Neural cell (in vitro differentiated cells): ENCODE measurements around the gene MAP4K4. TPM values are rescaled to one million over a fixed set of nuclear protein-coding genes. Genes with fewer than 3 reads are reported as not detected.

ENCODE experiments used
- H2AFZ ChIP-seq: fragments of 200-600, 300-800 bp; sonication (generic), shearing (Covaris generic); 2 replicates; pipeline ENCODE4 v1.6.0; 2014; ENCODE audit warnings: low read depth, mild to moderate bottlenecking, antibody characterized with exemption, low read length, moderate library complexity
- H3F3A ChIP-seq: fragments of 200-600 bp; shearing (Covaris generic); 2 replicates; pipeline ENCODE4 v1.6.1; 2016; ENCODE audit warnings: mild to moderate bottlenecking, moderate library complexity, mixed read lengths, antibody characterized with exemption, low read length; ENCODE audit not compliant: insufficient read depth, poor library complexity, severe bottlenecking
- H3K27ac ChIP-seq: fragments of 200-600, 300-800 bp; sonication (generic), shearing (Covaris generic); 2 replicates; pipeline ENCODE4 v1.5.1; 2014; ENCODE audit warnings: mild to moderate bottlenecking, low read length, moderate library complexity
- H3K27me3 ChIP-seq: fragments of 300-800, 200-600 bp; sonication (generic), shearing (Covaris generic); 2 replicates; pipeline ENCODE4 v1.6.0; 2014; ENCODE audit warnings: mild to moderate bottlenecking, low read depth, low read length, moderate library complexity; ENCODE audit not compliant: insufficient read depth
- H3K36me3 ChIP-seq: fragments of 300-800, 200-600 bp; sonication (generic), shearing (Covaris generic); 2 replicates; pipeline ENCODE4 v1.5.1; 2014; ENCODE audit warnings: mild to moderate bottlenecking, antibody characterized with exemption, low read length, moderate library complexity; ENCODE audit not compliant: insufficient read depth
- H3K4me2 ChIP-seq: fragments of 300-800, 200-600 bp; sonication (generic), shearing (Covaris generic); 2 replicates; pipeline ENCODE4 v1.6.0; 2014; ENCODE audit warnings: mild to moderate bottlenecking, low read length
- H3K4me3 ChIP-seq: fragments of 300-800, 200-600 bp; sonication (generic), shearing (Covaris generic); 2 replicates; pipeline ENCODE4 v1.5.1; 2014; ENCODE audit warnings: mild to moderate bottlenecking, low read length, moderate library complexity
- H3K79me2 ChIP-seq: fragments of 200-600 bp; shearing (Covaris generic); replicated peaks from 2 replicates; pipeline ENCODE4 v1.6.0; 2014; ENCODE audit warnings: mild to moderate bottlenecking, low read length, moderate library complexity; ENCODE audit not compliant: insufficient read depth
- H3K9ac ChIP-seq: fragments of 300-800, 200-600 bp; sonication (generic), shearing (Covaris generic); 2 replicates; pipeline ENCODE4 v1.6.1; 2016; ENCODE audit warnings: mild to moderate bottlenecking, low read length, mixed read lengths
- H3K9me2 ChIP-seq: fragments of 200-600 bp; shearing (Covaris generic); 2 replicates; pipeline ENCODE4 v1.6.1; 2016; ENCODE audit warnings: mild to moderate bottlenecking, low read length, mixed read lengths; ENCODE audit not compliant: insufficient read depth
- H3K9me3 ChIP-seq: fragments of 200-600, 300-800 bp; sonication (generic), shearing (Covaris generic); 2 replicates; pipeline ENCODE4 v1.6.1; 2016; ENCODE audit warnings: mild to moderate bottlenecking, mixed run types, low read length, moderate library complexity, mixed read lengths
- H4K20me1 ChIP-seq: fragments of 200-600 bp; shearing (Covaris generic); 2 replicates; pipeline ENCODE4 v1.6.1; 2016; ENCODE audit warnings: mild to moderate bottlenecking, mixed run types; ENCODE audit not compliant: insufficient read depth
- EP300 ChIP-seq: fragments of 450-650 bp; conservative IDR thresholded peaks from 2 replicates; pipeline ENCODE4 v1.6.1; 2014; ENCODE audit warnings: antibody characterized with exemption, mild to moderate bottlenecking, moderate library complexity; ENCODE audit not compliant: poor library complexity, severe bottlenecking
- EZH2 ChIP-seq: fragments of 200-600, 300-800 bp; shearing (Covaris generic), sonication (generic); IDR thresholded peaks from 2 replicates; pipeline ENCODE4 v1.6.1; 2014; ENCODE audit warnings: antibody characterized with exemption, low read length, borderline replicate concordance, mild to moderate bottlenecking; ENCODE audit not compliant: insufficient read depth, poor library complexity, severe bottlenecking
- MXI1 ChIP-seq: fragments of 450-650 bp; conservative IDR thresholded peaks from 2 replicates; pipeline ENCODE4 v1.6.1; 2014; ENCODE audit warnings: antibody characterized with exemption, mild to moderate bottlenecking; ENCODE audit not compliant: poor library complexity, severe bottlenecking
- POLR2AphosphoS5 ChIP-seq: IDR thresholded peaks from 2 replicates; pipeline ENCODE4 v1.6.1; 2012
- RAD21 ChIP-seq: fragments of 450-650 bp; conservative IDR thresholded peaks from 2 replicates; pipeline ENCODE4 v1.6.1; 2014; ENCODE audit warnings: antibody characterized with exemption, mild to moderate bottlenecking, moderate library complexity
- SMC3 ChIP-seq: fragments of 450-650 bp; conservative IDR thresholded peaks from 2 replicates; pipeline ENCODE4 v1.6.1; 2014; ENCODE audit warnings: antibody characterized with exemption, mild to moderate bottlenecking, moderate library complexity; ENCODE audit not compliant: poor library complexity
- TAF1 ChIP-seq: IDR thresholded peaks from 2 replicates; pipeline ENCODE4 v1.6.1; 2012; ENCODE audit warnings: low read depth
- polyA plus RNA-seq: library from polyadenylated mRNA; depleted of rRNA; stranded (reverse); fragments of >200 nt; gene quantifications from 2 replicates; pipeline ENCODE4 v1.2.3, GENCODE V29; 2014
- TF ChIP-seq, protein P1 (sequence below): IDR thresholded peaks from 2 replicates; pipeline ENCODE4 v1.6.1; 2012; ENCODE audit warnings: borderline replicate concordance
- TF ChIP-seq, protein P2 (sequence below): fragments of 450-650 bp; IDR thresholded peaks from 2 replicates; pipeline ENCODE4 v1.5.1; 2014; ENCODE audit warnings: antibody characterized with exemption, mild to moderate bottlenecking, moderate library complexity; ENCODE audit not compliant: poor library complexity, severe bottlenecking

Gene MAP4K4
- polyA plus RNA-seq, 1 donor from 2014 or later: 125 TPM

DNA sequence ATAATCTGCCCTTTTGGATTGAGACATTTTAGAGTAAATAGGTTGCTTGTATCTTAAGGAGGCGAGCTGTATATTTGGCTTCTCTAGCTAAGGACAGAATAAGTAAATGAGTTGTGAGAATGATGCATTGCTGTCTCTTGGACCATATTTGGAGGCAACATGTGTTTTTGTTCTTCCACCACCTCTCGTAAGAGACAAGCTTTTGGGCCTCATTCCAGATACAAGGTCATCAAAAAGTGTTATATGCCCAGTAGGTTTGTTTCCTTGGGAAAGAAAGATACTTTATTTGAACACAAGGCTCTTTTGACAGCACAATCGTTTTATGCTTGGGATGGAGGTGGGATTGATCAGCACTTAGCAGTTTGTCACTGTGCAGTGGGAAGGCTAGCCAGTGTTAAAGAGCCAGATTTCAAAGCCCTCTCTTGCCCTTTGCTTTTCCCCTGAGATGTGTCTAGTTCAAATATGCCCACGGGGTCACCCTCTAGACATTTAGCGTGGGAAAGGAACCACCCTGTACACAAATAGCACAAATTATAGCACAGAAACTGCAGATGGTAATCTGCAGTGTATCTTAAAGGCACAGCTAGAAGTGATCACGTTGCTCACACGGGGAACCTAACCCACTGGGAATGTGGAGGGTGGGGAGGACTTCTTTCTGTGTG, 131.3 kb downstream of the MAP4K4 start:
- peaks cover 6% of the 10 kb centered on the region for H3F3A ChIP-seq
- peaks cover 7% of the 10 kb centered on the region for H3K36me3 ChIP-seq
- H3K9me2 ChIP-seq: no peaks in the 10 kb centered on the region
- no peak overlapping the region for H3K4me2 ChIP-seq
- no peak overlapping the region for H3K9ac ChIP-seq
- TF ChIP-seq POLR2AphosphoS5 (no peak), RAD21 (no peak), MXI1 (no peak), EZH2 (no peak), EP300 (no peak), TAF1 (no peak), SMC3 (no peak)
- TF ChIP-seq, protein P1, sequence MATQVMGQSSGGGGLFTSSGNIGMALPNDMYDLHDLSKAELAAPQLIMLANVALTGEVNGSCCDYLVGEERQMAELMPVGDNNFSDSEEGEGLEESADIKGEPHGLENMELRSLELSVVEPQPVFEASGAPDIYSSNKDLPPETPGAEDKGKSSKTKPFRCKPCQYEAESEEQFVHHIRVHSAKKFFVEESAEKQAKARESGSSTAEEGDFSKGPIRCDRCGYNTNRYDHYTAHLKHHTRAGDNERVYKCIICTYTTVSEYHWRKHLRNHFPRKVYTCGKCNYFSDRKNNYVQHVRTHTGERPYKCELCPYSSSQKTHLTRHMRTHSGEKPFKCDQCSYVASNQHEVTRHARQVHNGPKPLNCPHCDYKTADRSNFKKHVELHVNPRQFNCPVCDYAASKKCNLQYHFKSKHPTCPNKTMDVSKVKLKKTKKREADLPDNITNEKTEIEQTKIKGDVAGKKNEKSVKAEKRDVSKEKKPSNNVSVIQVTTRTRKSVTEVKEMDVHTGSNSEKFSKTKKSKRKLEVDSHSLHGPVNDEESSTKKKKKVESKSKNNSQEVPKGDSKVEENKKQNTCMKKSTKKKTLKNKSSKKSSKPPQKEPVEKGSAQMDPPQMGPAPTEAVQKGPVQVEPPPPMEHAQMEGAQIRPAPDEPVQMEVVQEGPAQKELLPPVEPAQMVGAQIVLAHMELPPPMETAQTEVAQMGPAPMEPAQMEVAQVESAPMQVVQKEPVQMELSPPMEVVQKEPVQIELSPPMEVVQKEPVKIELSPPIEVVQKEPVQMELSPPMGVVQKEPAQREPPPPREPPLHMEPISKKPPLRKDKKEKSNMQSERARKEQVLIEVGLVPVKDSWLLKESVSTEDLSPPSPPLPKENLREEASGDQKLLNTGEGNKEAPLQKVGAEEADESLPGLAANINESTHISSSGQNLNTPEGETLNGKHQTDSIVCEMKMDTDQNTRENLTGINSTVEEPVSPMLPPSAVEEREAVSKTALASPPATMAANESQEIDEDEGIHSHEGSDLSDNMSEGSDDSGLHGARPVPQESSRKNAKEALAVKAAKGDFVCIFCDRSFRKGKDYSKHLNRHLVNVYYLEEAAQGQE: no peak
- TF ChIP-seq, protein P2, sequence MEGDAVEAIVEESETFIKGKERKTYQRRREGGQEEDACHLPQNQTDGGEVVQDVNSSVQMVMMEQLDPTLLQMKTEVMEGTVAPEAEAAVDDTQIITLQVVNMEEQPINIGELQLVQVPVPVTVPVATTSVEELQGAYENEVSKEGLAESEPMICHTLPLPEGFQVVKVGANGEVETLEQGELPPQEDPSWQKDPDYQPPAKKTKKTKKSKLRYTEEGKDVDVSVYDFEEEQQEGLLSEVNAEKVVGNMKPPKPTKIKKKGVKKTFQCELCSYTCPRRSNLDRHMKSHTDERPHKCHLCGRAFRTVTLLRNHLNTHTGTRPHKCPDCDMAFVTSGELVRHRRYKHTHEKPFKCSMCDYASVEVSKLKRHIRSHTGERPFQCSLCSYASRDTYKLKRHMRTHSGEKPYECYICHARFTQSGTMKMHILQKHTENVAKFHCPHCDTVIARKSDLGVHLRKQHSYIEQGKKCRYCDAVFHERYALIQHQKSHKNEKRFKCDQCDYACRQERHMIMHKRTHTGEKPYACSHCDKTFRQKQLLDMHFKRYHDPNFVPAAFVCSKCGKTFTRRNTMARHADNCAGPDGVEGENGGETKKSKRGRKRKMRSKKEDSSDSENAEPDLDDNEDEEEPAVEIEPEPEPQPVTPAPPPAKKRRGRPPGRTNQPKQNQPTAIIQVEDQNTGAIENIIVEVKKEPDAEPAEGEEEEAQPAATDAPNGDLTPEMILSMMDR: no peak
- no peaks in the 10 kb centered on the region for H4K20me1 ChIP-seq
- peaks cover 9% of the 10 kb centered on the region for H3K79me2 ChIP-seq
- H3K4me3 ChIP-seq: no peak overlapping the region
- H2AFZ ChIP-seq: no peak overlapping the region
- no peaks in the 10 kb centered on the region for H3K9me3 ChIP-seq
- no peak overlapping the region for H3K27ac ChIP-seq
- no peaks in the 10 kb centered on the region for H3K27me3 ChIP-seq

DNA sequence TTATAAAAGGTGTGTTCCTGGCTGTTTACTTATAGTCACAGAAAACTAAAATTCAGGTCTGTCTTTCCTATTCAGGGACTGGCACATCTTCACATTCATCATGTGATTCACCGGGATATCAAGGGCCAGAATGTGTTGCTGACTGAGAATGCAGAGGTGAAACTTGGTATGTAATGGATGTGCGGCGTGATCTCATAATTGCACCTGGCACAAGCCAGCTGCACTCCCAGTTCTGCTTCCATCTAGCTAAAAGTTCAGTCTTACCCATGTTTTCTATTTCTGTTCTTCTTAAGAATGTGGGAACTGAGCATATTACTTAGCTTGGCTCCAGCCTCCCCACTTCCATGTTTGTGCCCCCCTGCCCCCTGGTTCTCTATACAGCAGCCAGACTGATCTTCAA, 131.9 kb downstream of the MAP4K4 start:
- Histone ChIP-seq H3K9ac (no peak overlapping the region), H3K4me2 (no peak overlapping the region), H3K4me3 (no peak overlapping the region), H3K36me3 (peaks cover 7% of the 10 kb centered on the region), H3K9me2 (no peaks in the 10 kb centered on the region), H3K79me2 (peaks cover 9% of the 10 kb centered on the region), H4K20me1 (no peaks in the 10 kb centered on the region), H2AFZ (no peak overlapping the region), H3K27me3 (no peaks in the 10 kb centered on the region), H3K9me3 (no peaks in the 10 kb centered on the region), H3K27ac (no peak overlapping the region), H3F3A (peaks cover 6% of the 10 kb centered on the region)
- TF ChIP-seq TAF1: no peak
- no peak for TF ChIP-seq SMC3
- no peak for TF ChIP-seq EP300
- TF ChIP-seq MXI1: no peak
- TF ChIP-seq EZH2: no peak
- TF ChIP-seq POLR2AphosphoS5: no peak
- no peak for TF ChIP-seq RAD21
- TF ChIP-seq, protein P1: no peak
- TF ChIP-seq, protein P2: no peak
